ENCODE results near the gene RNF114.

The RNF114 gene

DNA sequence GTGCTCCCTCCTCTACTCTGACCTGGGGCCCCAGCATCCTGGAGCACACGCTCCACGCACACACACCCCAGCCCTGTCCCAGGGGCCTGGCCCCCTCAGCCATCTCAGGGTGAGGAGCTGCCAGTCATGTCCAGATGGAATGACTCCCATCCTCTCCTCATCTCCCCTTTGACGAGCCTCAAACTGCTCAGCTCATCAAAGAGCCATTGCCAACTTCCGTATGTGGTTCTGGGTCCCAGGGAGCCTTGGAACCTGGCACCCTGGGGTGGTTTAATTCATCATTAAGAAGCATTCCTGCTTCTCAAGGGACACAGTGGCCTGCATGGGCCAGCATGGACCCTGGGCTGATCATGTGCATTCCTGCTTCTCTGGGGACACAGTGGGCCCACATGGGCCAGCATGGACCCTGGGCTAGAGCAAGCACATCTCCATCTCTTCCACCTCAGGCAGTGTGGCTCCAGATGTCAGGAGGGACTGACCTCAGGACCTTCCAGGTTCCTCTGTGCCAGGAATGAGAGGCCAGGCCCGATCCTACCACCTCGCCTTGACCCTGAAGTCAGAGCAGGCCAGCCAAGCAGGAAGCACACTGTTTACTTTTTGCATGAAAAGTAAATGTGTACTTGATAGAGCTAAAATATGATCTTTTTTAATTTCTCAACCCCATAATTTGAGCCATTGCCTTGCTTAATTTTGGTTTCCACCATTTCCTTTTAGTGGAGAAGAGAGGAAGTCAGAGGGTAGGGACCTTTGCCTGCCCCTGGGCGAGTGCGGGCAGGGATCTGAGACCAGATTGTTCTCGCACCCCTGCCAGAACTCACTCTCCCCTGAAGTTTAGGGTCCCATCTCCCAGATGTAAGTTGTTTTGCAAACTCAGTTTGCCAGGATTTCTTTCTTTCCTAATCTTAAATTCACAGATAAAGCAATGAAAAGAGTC is 46.9 kb upstream of the RNF114 start:
- Mint-ChIP-seq H3K27ac (peak overlapping the region; percentile 64), H3K4me3 (no peak overlapping the region), H3K9me3 (no peaks in the 10 kb centered on the region), H3K27me3 (ENCODE audit: low read depth, poor library complexity) (no peaks in the 10 kb centered on the region), H3K36me3 (ENCODE audit: low read depth) (peaks cover 6% of the 10 kb centered on the region), H3K4me1 (peaks cover 81% of the 10 kb centered on the region)
- DNase-seq: no peak
- TF ChIP-seq, protein P1, sequence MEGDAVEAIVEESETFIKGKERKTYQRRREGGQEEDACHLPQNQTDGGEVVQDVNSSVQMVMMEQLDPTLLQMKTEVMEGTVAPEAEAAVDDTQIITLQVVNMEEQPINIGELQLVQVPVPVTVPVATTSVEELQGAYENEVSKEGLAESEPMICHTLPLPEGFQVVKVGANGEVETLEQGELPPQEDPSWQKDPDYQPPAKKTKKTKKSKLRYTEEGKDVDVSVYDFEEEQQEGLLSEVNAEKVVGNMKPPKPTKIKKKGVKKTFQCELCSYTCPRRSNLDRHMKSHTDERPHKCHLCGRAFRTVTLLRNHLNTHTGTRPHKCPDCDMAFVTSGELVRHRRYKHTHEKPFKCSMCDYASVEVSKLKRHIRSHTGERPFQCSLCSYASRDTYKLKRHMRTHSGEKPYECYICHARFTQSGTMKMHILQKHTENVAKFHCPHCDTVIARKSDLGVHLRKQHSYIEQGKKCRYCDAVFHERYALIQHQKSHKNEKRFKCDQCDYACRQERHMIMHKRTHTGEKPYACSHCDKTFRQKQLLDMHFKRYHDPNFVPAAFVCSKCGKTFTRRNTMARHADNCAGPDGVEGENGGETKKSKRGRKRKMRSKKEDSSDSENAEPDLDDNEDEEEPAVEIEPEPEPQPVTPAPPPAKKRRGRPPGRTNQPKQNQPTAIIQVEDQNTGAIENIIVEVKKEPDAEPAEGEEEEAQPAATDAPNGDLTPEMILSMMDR (IDR thresholded peaks at IDR 0.05): no peak

DNA sequence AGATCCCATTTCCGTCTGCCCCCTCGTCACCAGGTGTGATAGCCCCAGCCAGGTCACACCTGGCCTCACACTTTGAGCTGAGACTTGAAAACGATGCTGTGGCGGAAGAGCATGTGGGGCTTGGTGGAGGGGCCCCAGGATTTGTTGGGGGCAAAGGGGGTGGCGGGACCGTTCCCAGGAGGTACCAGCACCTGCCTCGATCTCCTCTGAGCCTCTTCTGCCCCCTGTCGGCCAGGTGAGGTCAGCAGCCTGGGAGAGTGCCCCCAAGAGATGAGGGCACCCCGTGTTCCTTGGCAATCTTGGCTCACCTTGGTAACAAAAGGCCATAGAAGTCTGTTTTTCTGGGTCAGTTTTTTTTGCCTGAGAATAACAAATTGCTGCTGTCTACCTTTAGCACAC is 46.3 kb upstream of the RNF114 start:
- DNase-seq: no peak
- no peak overlapping the region for H3K4me3 Mint-ChIP-seq
- no peaks in the 10 kb centered on the region for H3K9me3 Mint-ChIP-seq
- no peaks in the 10 kb centered on the region for H3K27me3 Mint-ChIP-seq (ENCODE audit: low read depth, poor library complexity)
- peaks cover 81% of the 10 kb centered on the region for H3K4me1 Mint-ChIP-seq
- TF ChIP-seq, protein P1 (IDR thresholded peaks at IDR 0.05): no peak
- peak overlapping the region; percentile 64 for H3K27ac Mint-ChIP-seq
- peaks cover 6% of the 10 kb centered on the region for H3K36me3 Mint-ChIP-seq (ENCODE audit: low read depth)

DNA sequence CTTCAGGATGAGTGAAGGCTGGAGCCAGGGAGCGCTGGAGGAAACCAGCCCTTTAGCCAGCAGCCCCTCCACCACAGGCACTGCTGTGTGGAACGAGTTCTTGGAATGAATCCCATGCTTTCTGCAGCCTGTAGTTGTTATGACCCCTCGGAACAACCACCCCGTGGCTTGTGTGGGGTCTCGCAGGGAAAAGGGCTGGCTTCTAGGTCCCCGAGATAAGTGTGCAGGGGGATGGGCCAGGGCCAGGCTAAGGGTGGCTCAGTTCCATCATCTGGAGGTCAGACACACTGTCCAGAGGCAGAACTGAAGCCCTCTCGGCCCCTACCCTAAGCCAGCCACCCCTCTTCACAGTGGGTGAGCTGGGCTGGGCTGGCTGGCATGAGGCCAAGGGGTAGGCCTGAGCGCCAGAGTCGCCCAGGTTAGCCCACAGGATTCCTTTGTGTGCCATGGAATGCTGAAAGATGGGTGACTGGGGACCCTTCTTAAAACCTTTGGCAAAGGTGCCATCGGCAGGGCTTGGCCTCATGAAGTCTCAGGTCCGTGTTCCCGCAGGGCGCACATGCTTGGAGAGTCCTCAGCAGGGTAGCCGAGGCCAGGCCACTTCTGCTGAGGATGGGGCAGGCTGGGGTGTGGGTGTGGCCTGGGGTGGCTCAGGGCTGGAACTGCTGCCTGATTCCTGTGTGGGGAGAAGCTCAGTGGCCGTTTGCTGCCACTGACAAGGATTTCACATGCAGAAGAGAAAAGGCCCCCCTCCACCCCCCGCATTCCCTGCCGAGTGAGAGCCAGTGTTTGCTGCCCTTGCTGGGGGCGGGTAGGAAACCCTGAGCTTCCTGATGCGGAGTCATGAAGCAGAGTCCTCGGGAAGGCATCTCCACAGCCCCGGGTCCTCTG is 45.5 kb upstream of the RNF114 start:
- TF ChIP-seq, protein P1 (IDR thresholded peaks at IDR 0.05): no peak
- no peak for DNase-seq
- Mint-ChIP-seq H3K9me3 (no peaks in the 10 kb centered on the region), H3K36me3 (ENCODE audit: low read depth) (peaks cover 6% of the 10 kb centered on the region), H3K27ac (peak overlapping the region; percentile 86), H3K4me3 (no peak overlapping the region), H3K4me1 (peaks cover 81% of the 10 kb centered on the region), H3K27me3 (ENCODE audit: low read depth, poor library complexity) (no peaks in the 10 kb centered on the region)

DNA sequence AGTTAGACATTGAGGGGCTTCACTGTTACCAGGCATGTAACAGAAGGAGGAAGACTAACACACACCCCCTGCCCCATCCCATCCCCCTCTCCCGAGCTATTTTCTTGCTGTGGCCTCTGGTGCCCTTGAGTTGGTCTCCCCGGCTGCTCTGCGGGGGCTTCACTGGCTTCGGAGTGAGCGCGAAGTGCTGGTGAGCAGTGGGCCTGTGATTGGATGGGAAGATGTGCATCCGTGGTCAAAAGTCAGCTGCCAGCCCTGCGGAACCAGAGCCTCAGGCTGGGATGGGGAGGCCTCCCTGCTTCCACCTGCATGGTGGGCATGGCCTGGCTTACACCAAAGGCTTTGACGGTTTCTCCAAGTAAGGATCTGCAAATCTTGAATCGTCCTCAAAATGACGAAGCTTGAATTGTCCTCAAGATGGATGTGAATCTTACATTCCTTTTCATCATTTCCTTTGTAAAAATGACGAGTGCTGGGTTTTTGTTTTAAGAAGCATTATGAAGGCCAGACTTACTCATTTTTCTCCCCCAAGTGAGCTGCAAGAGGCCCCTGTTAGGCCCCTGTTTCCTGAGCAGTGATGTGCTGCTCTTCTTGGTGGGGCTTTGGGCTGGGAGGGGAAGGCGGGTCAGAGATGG is 44.6 kb upstream of the RNF114 start:
- peak overlapping the region; percentile 86 for H3K27ac Mint-ChIP-seq
- H3K9me3 Mint-ChIP-seq: peaks cover 2% of the 10 kb centered on the region
- TF ChIP-seq, protein P1 (IDR thresholded peaks at IDR 0.05): no peak
- H3K4me3 Mint-ChIP-seq: no peak overlapping the region
- peaks cover 75% of the 10 kb centered on the region for H3K4me1 Mint-ChIP-seq
- peaks cover 6% of the 10 kb centered on the region for H3K36me3 Mint-ChIP-seq (ENCODE audit: low read depth)
- H3K27me3 Mint-ChIP-seq (ENCODE audit: low read depth, poor library complexity): no peaks in the 10 kb centered on the region
- no peak for DNase-seq

DNA sequence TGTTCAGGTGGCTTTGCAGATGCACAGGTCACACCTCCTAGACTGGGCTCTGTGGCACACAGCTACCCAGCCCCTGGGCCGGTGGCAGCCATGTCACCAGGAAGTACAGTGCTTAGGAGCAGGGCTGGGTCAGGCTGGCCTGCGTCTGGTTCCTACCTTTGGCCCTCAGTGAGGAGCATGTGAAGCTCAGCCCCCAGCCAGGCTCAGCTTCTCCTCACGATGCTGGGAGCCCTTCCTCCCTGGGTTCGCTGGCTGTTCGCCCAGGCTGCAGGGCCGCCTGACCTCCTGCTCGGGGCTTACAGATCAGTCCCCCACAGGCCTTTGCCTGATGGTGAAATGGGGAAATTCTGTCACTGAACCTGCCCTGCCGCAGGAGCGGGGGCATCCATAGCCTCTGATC is 43.9 kb upstream of the RNF114 start:
- TF ChIP-seq, protein P1 (IDR thresholded peaks at IDR 0.05): no peak
- H3K4me1 Mint-ChIP-seq: peaks cover 68% of the 10 kb centered on the region
- H3K4me3 Mint-ChIP-seq: peak overlapping the region; percentile 57
- H3K36me3 Mint-ChIP-seq (ENCODE audit: low read depth): peaks cover 6% of the 10 kb centered on the region
- no peaks in the 10 kb centered on the region for H3K27me3 Mint-ChIP-seq (ENCODE audit: low read depth, poor library complexity)
- peaks cover 8% of the 10 kb centered on the region for H3K9me3 Mint-ChIP-seq
- peak overlapping the region; percentile 92 for H3K27ac Mint-ChIP-seq
- no peak for DNase-seq
